SK-N-SH (cell line): Measurements from ENCODE around the gene LOXHD1. TPM values are rescaled to one million over a fixed set of nuclear protein-coding genes. Genes with fewer than 3 reads are reported as not detected.

Source experiments
- CTCF ChIA-PET: fragments of 300-600, 350-600 bp; formaldehyde crosslinking; extraction: SDS; loops from one replicate; lab custom pipeline; 2021; lab: Yijun Ruan, JAX
- POLR2A ChIA-PET: fragments of 350-600 bp; sonication (Branson Sonifier 250); formaldehyde crosslinking; extraction: SDS; loops from one replicate; lab custom pipeline; 2020; ENCODE audit warnings: antibody characterized with exemption, inconsistent platforms; lab: Yijun Ruan, JAX
- DNase-seq: peaks from one replicate; pipeline ENCODE4 v3.0.0; 2012
- H2AFZ ChIP-seq: fragments of 200-600 bp; sonication (generic); 2 replicates; pipeline ENCODE4 v1.8.1; 2016; ENCODE audit warnings: antibody characterized with exemption, mild to moderate bottlenecking, low read depth
- H3F3A ChIP-seq: fragments of 200-600 bp; sonication (generic); replicated peaks from 2 replicates; pipeline ENCODE3; 2016; ENCODE audit warnings: antibody characterized with exemption, mild to moderate bottlenecking; ENCODE audit not compliant: insufficient read depth
- H3K27ac ChIP-seq, 2 experiments: fragments of 200-500 bp in 1 of 2; fragments of 200-600 bp in 1 of 2; sonication (Bioruptor generic) in 1 of 2; sonication (generic), shearing (Covaris generic) in 1 of 2; 2 replicates each; pipeline versions ENCODE4 v1.5.1 to v1.6.1; 2014 to 2016; ENCODE audit warnings: low read depth in 2 of 2, inconsistent platforms in 1 of 2, low read length in 1 of 2, mild to moderate bottlenecking in 1 of 2, mixed read lengths in 1 of 2
- H3K27me3 ChIP-seq: fragments of 200-600 bp; sonication (generic), shearing (Covaris generic); 2 replicates; pipeline ENCODE4 v1.6.1; 2016; ENCODE audit warnings: mixed run types; ENCODE audit not compliant: insufficient read depth
- H3K36me3 ChIP-seq, 2 experiments: fragments of 200-500 bp in 1 of 2; fragments of 200-600 bp in 1 of 2; sonication (Bioruptor generic) in 1 of 2; sonication (generic) in 1 of 2; replicated peaks in 1 of 2; 2 replicates each; pipeline versions ENCODE3 to v1.5.1; 2014 to 2016; ENCODE audit warnings: low read length in 1 of 2, mild to moderate bottlenecking in 1 of 2; ENCODE audit not compliant: insufficient read depth in 2 of 2, control insufficient read depth in 1 of 2
- H3K4me1 ChIP-seq, 2 experiments: fragments of 200-500 bp in 1 of 2; fragments of 200-600 bp in 1 of 2; sonication (Bioruptor generic) in 1 of 2; sonication (generic), shearing (Covaris generic) in 1 of 2; 2 replicates each; pipeline versions ENCODE4 v1.5.1 to v1.6.1; 2014 to 2016; ENCODE audit warnings: low read depth in 1 of 2, low read length in 1 of 2, mixed run types in 1 of 2; ENCODE audit not compliant: insufficient read depth in 2 of 2, control insufficient read depth in 1 of 2
- H3K4me2 ChIP-seq: fragments of 200-600 bp; sonication (generic), shearing (Covaris generic); 2 replicates; pipeline ENCODE4 v1.6.1; 2017; ENCODE audit warnings: mixed run types
- H3K4me3 ChIP-seq, 2 experiments: fragments of 200-500 bp in 1 of 2; fragments of 200-600 bp in 1 of 2; sonication (Bioruptor generic) in 1 of 2; sonication (generic), shearing (Covaris generic) in 1 of 2; 2 replicates each; pipeline versions ENCODE4 v1.5.1 to v1.8.1; 2014 to 2016; ENCODE audit warnings: low read depth in 2 of 2, inconsistent platforms in 1 of 2, low read length in 1 of 2, mild to moderate bottlenecking in 1 of 2, mixed read lengths in 1 of 2, moderate library complexity in 1 of 2
- H3K79me2 ChIP-seq: fragments of 200-600 bp; sonication (generic); 2 replicates; pipeline ENCODE4 v1.8.1; 2017; ENCODE audit warnings: mild to moderate bottlenecking; ENCODE audit not compliant: insufficient read depth
- H3K9ac ChIP-seq: fragments of 200-600 bp; sonication (generic); 2 replicates; pipeline ENCODE4 v1.6.1; 2017; ENCODE audit warnings: mixed run types
- H3K9me2 ChIP-seq: fragments of 200-600 bp; sonication (generic); 2 replicates; pipeline ENCODE4 v1.6.1; 2017; ENCODE audit warnings: mixed run types
- H3K9me3 ChIP-seq: fragments of 200-600 bp; sonication (generic); 2 replicates; pipeline ENCODE4 v1.6.1; 2017; ENCODE audit warnings: mixed run types, mild to moderate bottlenecking, moderate library complexity
- H4K20me1 ChIP-seq: fragments of 200-600 bp; sonication (generic); 2 replicates; pipeline ENCODE4 v1.6.1; 2017; ENCODE audit warnings: mild to moderate bottlenecking, mixed run types; ENCODE audit not compliant: insufficient read depth
- ELF1 ChIP-seq: IDR thresholded peaks from 2 replicates; pipeline ENCODE4 v1.4.0; 2012
- FOSL2 ChIP-seq: IDR thresholded peaks from 2 replicates; pipeline ENCODE4 v1.4.0; 2012; ENCODE audit warnings: low read depth, mild to moderate bottlenecking, moderate library complexity, borderline replicate concordance
- GATA2 ChIP-seq: sonication (generic); formaldehyde crosslinking; IDR thresholded peaks from 2 replicates; pipeline ENCODE4 v1.5.0; 2020; ENCODE audit warnings: mild to moderate bottlenecking, missing genetic modification reagents
- JUND ChIP-seq: IDR thresholded peaks from 2 replicates; pipeline ENCODE4 v1.4.0; 2012
- MAX ChIP-seq: IDR thresholded peaks from 2 replicates; pipeline ENCODE4 v1.4.0; 2012; ENCODE audit warnings: low read depth
- MEF2A ChIP-seq: IDR thresholded peaks from 2 replicates; pipeline ENCODE4 v1.4.0; 2012; ENCODE audit warnings: low read depth, borderline replicate concordance
- NRF1 ChIP-seq: IDR thresholded peaks from 2 replicates; pipeline ENCODE4 v1.6.1; 2012; ENCODE audit warnings: low read depth, mild to moderate bottlenecking, low read length
- PBX3 ChIP-seq: IDR thresholded peaks from 2 replicates; pipeline ENCODE4; 2012
- POLR2AphosphoS5 ChIP-seq: IDR thresholded peaks from 2 replicates; pipeline ENCODE4 v1.6.1; 2012; ENCODE audit warnings: low read depth, low read length
- RAD21 ChIP-seq: IDR thresholded peaks from 2 replicates; pipeline ENCODE4 v1.6.1; 2012; ENCODE audit warnings: mild to moderate bottlenecking, low read length
- RFX5 ChIP-seq: IDR thresholded peaks from 2 replicates; pipeline ENCODE4 v1.6.1; 2012; ENCODE audit warnings: mild to moderate bottlenecking, improper control_type of control experiment, low read length
- SIN3A ChIP-seq: IDR thresholded peaks from 2 replicates; pipeline ENCODE4 v1.6.1; 2012; ENCODE audit warnings: low read depth, mild to moderate bottlenecking, low read length, moderate library complexity, borderline replicate concordance
- SMC3 ChIP-seq: IDR thresholded peaks from 2 replicates; pipeline ENCODE4 v1.6.1; 2012; ENCODE audit warnings: low read depth, low read length, improper control_type of control experiment
- TCF12 ChIP-seq: IDR thresholded peaks from 2 replicates; pipeline ENCODE4 v1.4.0; 2012
- ZBTB33 ChIP-seq: IDR thresholded peaks from 2 replicates; pipeline ENCODE4 v1.4.0; 2012; ENCODE audit warnings: low read depth, borderline replicate concordance
- WGBS: methylation state at CpG from one replicate; pipeline ENCODE4 v1.1.6; 2017; ENCODE audit warnings: low lambda C conversion rate; 5-methylcytosine and 5-hydroxymethylcytosine counted together
- polyA plus RNA-seq, 3 experiments: library from polyadenylated mRNA; depleted of rRNA; stranded (reverse); fragments of >200 nt; gene quantifications; 2 replicates each; pipeline ENCODE4 v1.2.3, GENCODE V29; 2012

Gene LOXHD1
- polyA plus RNA-seq, 1 of the 3 experiments (the other 2 are of a cell fraction) = not detected

DNA sequence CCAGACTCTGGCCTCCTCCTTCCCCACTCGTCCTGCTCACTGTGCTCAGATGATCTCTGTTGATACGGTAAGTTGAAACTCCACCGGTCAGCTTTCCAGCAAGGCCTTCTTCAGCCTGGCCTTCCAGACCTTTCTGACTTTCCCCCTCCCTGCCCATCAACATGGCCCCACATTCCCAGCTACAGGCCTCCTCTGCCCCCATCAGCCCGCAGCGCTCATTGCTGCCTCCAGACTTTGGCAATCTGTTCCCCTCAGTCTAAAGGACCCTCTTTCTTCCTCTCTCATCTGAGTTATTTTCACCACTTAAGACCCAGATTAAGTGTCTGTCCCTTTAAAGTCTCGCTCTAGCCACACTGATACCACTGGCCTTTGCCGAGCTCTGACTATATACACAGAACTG is 10.6 kb downstream of the LOXHD1 start:
- Histone ChIP-seq H2AFZ (no peak overlapping the region), H4K20me1 (no peaks in the 10 kb centered on the region), H3K4me3 (no peak overlapping the region), H3F3A (no peaks in the 10 kb centered on the region), H3K27me3 (peaks cover 29% of the 10 kb centered on the region; the same call in 1 of the 2 replicates), H3K4me1 (no peaks in the 10 kb centered on the region), H3K27ac (no peak overlapping the region), H3K36me3 (no peaks in the 10 kb centered on the region), H3K9me2 (no peaks in the 10 kb centered on the region), H3K9ac (no peak overlapping the region), H3K4me2 (no peak overlapping the region), H3K79me2 (no peaks in the 10 kb centered on the region), H3K9me3 (no peaks in the 10 kb centered on the region)
- ChIA-PET CTCF (interaction anchor here (1.4 to 4.2 kb wide), 5 partner anchors 12 to 473 kb away, joined by 3 to 30 read pairs (median 7); a partner anchor contains a TSS), POLR2A (interaction anchor here (1.2 kb wide), 1 partner anchor 14 kb away, joined by 3 read pairs; no protein-coding TSS in a partner anchor)
- DNase-seq = no peak
- TF ChIP-seq POLR2AphosphoS5 (no peak), RAD21 (peak; percentile 20; the same call in 1 of the 2 replicates)
- 58% methylated on average over 7 of the region's 7 CpGs for WGBS

DNA sequence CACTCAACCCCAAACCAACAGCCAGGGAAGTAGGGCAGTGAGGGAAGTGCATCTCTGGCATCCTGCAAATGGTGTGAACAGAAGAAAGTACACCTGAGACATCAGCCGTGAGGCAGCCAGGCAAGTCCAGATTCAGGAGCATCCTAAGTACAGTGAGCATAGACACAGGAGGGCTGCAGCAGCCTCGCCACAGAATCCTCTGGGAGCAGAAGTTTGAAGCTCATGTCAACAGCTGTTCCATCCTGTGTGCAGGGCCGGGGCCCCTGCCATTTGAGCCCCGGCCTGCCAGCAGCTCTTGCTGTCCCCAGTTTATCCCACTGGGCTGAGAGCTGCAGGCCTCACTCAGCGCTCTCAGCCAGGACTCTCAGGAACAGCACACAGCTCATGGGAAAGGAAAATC is 14.5 kb downstream of the LOXHD1 start:
- POLR2A ChIA-PET = no interaction called here
- Histone ChIP-seq H3K4me1 (no peaks in the 10 kb centered on the region), H3K9ac (no peak overlapping the region), H3K4me3 (no peak overlapping the region), H4K20me1 (no peaks in the 10 kb centered on the region), H3K27me3 (peaks cover 29% of the 10 kb centered on the region; the same call in 1 of the 2 replicates), H2AFZ (no peak overlapping the region), H3F3A (no peaks in the 10 kb centered on the region), H3K36me3 (no peaks in the 10 kb centered on the region), H3K9me3 (no peaks in the 10 kb centered on the region), H3K4me2 (no peak overlapping the region), H3K79me2 (no peaks in the 10 kb centered on the region), H3K9me2 (no peaks in the 10 kb centered on the region), H3K27ac (no peak overlapping the region)
- no peak for TF ChIP-seq GATA2 (CRISPR knock-in tag)
- no peak for TF ChIP-seq FOSL2
- no peak for TF ChIP-seq MEF2A
- TF ChIP-seq RFX5 = no peak
- TF ChIP-seq TCF12 = no peak
- no peak for TF ChIP-seq SMC3
- TF ChIP-seq PBX3 = no peak
- TF ChIP-seq ZBTB33 = no peak
- TF ChIP-seq JUND = no peak
- TF ChIP-seq SIN3A = no peak
- TF ChIP-seq MAX = no peak
- no peak for TF ChIP-seq ELF1
- no peak for TF ChIP-seq NRF1
- CTCF ChIA-PET = interaction anchor here (0.7 to 4.0 kb wide), 4 partner anchors 15 to 469 kb away, joined by 3 to 19 read pairs (median 8); no protein-coding TSS in a partner anchor
- no peak for DNase-seq
- 28% methylated on average over 5 of the region's 5 CpGs for WGBS
